OCI-LY1 (cell line): ENCODE data around the gene PTPRG.

Experiments
- EZH2 ChIP-seq: fragments of 200-600 bp; sonication (generic), shearing (Covaris generic); IDR thresholded peaks from 2 replicates; pipeline ENCODE4 v1.8.0; 2017; ENCODE audit warnings: borderline replicate concordance, mixed run types, mild to moderate bottlenecking, antibody characterized with exemption, low read length, moderate library complexity, mixed read lengths
- TF ChIP-seq, protein P1 (sequence below): fragments of 200-600 bp; sonication (generic), shearing (Covaris generic); IDR thresholded peaks from 2 replicates; pipeline ENCODE4 v1.5.1; 2017; ENCODE audit warnings: mild to moderate bottlenecking, antibody characterized with exemption, low read length, moderate library complexity, mixed read lengths

DNA sequence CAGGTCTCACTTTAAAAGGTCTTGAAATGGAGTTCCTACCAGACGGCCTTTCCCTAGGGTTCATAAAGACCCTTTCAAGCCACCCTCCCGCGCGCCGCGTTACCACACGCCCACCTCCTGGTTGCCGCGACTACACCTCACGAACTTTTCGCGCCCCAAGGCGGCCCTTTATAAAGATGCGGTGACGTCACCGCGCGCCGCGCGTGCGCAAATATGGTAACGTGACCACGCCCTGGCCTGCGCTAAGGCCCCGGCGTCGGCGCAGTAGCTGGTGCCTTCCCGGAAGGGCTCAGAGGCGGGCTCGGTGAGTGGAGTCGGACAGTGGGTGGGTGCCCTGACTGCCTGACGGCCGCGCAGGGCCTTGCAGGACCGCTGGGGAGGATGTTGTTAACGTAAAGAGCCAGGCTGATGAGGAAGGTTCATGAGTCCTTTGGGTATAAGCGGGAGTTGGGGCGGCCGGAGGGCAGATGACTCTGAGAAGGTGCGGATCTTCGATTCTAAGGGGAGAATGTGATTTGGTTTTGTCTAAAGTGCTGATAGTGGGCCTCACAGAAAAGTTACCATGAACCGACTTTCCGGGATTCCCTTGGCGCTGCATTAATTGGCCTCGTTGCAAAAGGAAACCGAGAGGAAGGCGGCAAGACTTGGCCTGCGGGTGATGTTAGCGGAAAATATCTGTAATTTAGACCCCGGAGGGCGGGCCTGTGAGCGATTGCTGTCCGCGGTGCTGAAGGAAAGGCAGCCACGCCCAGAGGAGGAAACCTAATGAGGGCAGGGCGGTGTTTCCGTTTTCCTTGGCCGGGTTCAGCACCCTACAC, 757.6 kb downstream of the PTPRG start:
- TF ChIP-seq, protein P1, sequence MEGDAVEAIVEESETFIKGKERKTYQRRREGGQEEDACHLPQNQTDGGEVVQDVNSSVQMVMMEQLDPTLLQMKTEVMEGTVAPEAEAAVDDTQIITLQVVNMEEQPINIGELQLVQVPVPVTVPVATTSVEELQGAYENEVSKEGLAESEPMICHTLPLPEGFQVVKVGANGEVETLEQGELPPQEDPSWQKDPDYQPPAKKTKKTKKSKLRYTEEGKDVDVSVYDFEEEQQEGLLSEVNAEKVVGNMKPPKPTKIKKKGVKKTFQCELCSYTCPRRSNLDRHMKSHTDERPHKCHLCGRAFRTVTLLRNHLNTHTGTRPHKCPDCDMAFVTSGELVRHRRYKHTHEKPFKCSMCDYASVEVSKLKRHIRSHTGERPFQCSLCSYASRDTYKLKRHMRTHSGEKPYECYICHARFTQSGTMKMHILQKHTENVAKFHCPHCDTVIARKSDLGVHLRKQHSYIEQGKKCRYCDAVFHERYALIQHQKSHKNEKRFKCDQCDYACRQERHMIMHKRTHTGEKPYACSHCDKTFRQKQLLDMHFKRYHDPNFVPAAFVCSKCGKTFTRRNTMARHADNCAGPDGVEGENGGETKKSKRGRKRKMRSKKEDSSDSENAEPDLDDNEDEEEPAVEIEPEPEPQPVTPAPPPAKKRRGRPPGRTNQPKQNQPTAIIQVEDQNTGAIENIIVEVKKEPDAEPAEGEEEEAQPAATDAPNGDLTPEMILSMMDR = no peak
- TF ChIP-seq EZH2 = no peak
